Tibial nerve (tissue), 4 donors: ENCODE data around the gene SOX12. TPM values are rescaled to one million over a fixed set of nuclear protein-coding genes. Genes with fewer than 3 reads are reported as not detected.
A peak's percentile ranks its signal among the peaks of the same experiment; 100 is the strongest.

Experiments used
- DNase-seq, 2 donors: peaks; one replicate each; pipeline ENCODE4 v3.0.0-alpha.2; 2019; ENCODE audit warnings: low spot score in 2 of 2
- H3K27ac ChIP-seq, 4 donors: fragments of 200-600 bp; sonication (generic) in 3 of 4; one replicate each; pipeline ENCODE4 v1.5.1; 2017 to 2019; ENCODE audit warnings: mild to moderate bottlenecking in 1 of 4
- H3K27me3 ChIP-seq, 2 donors: fragments of 200-600 bp; sonication (generic) in 1 of 2; one replicate each; pipeline versions ENCODE4 v1.5.1 to v1.6.0; 2017 to 2019
- H3K36me3 ChIP-seq, 3 donors: fragments of 200-600 bp; sonication (generic); one replicate each; pipeline ENCODE4 v1.5.1; 2018 to 2019
- H3K4me1 ChIP-seq, 4 donors: fragments of 200-600 bp; sonication (generic) in 3 of 4; one replicate each; pipeline ENCODE4 v1.5.1; 2017 to 2019
- H3K4me3 ChIP-seq, 4 donors: fragments of 200-600 bp; sonication (generic) in 3 of 4; one replicate each; pipeline ENCODE4 v1.5.1; 2017 to 2019; ENCODE audit warnings: mild to moderate bottlenecking in 1 of 4, moderate library complexity in 1 of 4
- H3K9me3 ChIP-seq, 4 donors: fragments of 200-600 bp; sonication (generic) in 3 of 4; one replicate each; pipeline ENCODE4 v1.5.1; 2017 to 2019
- EP300 ChIP-seq, 2 donors: sonication (generic); formaldehyde crosslinking; IDR thresholded peaks; one replicate each; pipeline ENCODE4 v1.6.1; 2017; ENCODE audit warnings: antibody characterized with exemption in 2 of 2, mild to moderate bottlenecking in 1 of 2
- POLR2A ChIP-seq, 2 donors: fragments of 450-650 bp; IDR thresholded peaks; one replicate each; pipeline ENCODE4 v1.6.1; 2017; ENCODE audit warnings: antibody characterized with exemption in 2 of 2, mild to moderate bottlenecking in 2 of 2, moderate library complexity in 2 of 2
- WGBS, 2 donors: methylation state at CpG; one replicate each; pipeline ENCODE4 v1.1.5; 2018; 5-methylcytosine and 5-hydroxymethylcytosine counted together
- total RNA-seq, 4 donors: library from RNA; depleted of rRNA; stranded (reverse); fragments of >200 nt; gene quantifications; one replicate each; pipeline ENCODE4 v1.1.0, GENCODE V29; 2016
- TF ChIP-seq, protein P1 (sequence below), 5 experiments: fragments of 200-600 bp in 3 of 5; fragments of 450-650 bp in 2 of 5; sonication (generic) in 3 of 5; IDR thresholded peaks; one replicate each; pipeline ENCODE4 v1.5.1; 2016 to 2019; ENCODE audit warnings: antibody characterized with exemption in 5 of 5, mild to moderate bottlenecking in 3 of 5, moderate library complexity in 2 of 5

SOX12 gene
- total RNA-seq, 4 donors from 2014 or later, result 4.6 to 9.8 (median 8.6) TPM

DNA sequence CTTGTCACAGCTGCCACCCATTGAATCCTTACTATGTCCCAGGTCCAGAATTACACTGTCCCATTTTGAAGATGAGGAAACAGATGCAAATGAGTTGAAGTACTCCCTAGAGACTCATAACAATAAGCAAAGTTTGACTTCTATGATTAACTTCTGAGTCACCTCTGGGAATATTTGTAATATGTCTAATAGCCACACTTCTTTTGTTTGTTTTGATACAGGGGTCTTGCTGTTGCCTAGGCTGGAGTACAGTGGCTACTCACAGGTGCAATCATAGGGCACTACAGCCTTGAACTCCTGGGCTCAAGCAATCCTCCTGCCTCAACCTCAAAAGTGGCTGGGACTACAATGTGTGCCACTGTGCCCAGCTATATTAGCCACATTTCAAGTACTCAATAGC, 11.4 kb upstream of the SOX12 start:
- no peaks in the 10 kb centered on the region for H3K9me3 ChIP-seq
- no peak for DNase-seq
- no peak overlapping the region for H3K4me3 ChIP-seq
- H3K4me1 ChIP-seq, result peaks cover 0 to 20% (median 6%) of the 10 kb centered on the region in 4 donors
- no peak overlapping the region for H3K27ac ChIP-seq
- H3K36me3 ChIP-seq, result no peaks in the 10 kb centered on the region
- H3K27me3 ChIP-seq, result no peaks in the 10 kb centered on the region
- no peak for TF ChIP-seq POLR2A (IDR thresholded peaks at IDR 0.05)
- TF ChIP-seq EP300 (IDR thresholded peaks at IDR 0.05), result no peak
- TF ChIP-seq, protein P1, sequence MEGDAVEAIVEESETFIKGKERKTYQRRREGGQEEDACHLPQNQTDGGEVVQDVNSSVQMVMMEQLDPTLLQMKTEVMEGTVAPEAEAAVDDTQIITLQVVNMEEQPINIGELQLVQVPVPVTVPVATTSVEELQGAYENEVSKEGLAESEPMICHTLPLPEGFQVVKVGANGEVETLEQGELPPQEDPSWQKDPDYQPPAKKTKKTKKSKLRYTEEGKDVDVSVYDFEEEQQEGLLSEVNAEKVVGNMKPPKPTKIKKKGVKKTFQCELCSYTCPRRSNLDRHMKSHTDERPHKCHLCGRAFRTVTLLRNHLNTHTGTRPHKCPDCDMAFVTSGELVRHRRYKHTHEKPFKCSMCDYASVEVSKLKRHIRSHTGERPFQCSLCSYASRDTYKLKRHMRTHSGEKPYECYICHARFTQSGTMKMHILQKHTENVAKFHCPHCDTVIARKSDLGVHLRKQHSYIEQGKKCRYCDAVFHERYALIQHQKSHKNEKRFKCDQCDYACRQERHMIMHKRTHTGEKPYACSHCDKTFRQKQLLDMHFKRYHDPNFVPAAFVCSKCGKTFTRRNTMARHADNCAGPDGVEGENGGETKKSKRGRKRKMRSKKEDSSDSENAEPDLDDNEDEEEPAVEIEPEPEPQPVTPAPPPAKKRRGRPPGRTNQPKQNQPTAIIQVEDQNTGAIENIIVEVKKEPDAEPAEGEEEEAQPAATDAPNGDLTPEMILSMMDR (IDR thresholded peaks at IDR 0.05), result no peak

DNA sequence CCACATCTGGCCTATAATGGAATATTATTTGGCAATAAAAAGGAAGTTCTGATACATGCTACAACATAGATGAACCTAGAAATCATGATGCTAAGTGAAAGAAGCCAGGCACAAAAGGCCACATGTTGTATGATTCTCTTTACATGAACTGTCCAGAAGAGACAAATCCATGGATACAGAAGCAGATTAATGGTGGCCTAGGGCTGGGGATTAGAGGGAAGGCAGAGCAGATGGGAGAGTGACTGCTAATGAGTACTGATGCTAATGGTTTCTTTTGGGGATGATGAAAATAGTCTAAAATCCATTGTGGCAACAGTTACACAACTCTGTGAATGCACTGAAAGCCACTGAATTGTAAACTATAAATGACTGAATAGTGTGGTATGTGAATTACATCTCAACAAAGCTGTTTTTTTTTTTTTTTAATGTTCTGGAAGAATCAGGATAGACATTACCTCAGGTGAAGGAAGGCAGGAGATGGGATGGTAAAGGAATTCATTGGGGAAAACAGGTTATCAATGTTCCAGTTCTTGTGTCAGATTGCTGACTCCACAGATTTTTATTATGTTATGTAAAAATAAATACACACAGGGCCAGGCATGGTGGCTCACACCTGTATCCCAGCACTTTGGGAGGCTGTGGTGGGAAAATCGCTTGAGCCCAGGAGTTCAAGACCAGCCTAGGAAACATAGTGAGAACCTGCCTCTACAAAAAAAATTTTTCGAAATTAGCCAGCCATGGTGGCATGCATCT, 8.9 kb upstream of the SOX12 start:
- no peak for DNase-seq
- Histone ChIP-seq H3K27me3 (no peaks in the 10 kb centered on the region), H3K27ac (no peak overlapping the region), H3K36me3 (no peaks in the 10 kb centered on the region), H3K4me1 (no peaks in the 10 kb centered on the region), H3K4me3 (no peak overlapping the region), H3K9me3 (no peaks in the 10 kb centered on the region)
- TF ChIP-seq POLR2A (IDR thresholded peaks at IDR 0.05), result no peak
- TF ChIP-seq EP300 (IDR thresholded peaks at IDR 0.05), result no peak
- TF ChIP-seq, protein P1 (IDR thresholded peaks at IDR 0.05), result no peak
- 93 to 98% methylated on average over 2 of the region's 2 CpGs for WGBS, 2 donors

DNA sequence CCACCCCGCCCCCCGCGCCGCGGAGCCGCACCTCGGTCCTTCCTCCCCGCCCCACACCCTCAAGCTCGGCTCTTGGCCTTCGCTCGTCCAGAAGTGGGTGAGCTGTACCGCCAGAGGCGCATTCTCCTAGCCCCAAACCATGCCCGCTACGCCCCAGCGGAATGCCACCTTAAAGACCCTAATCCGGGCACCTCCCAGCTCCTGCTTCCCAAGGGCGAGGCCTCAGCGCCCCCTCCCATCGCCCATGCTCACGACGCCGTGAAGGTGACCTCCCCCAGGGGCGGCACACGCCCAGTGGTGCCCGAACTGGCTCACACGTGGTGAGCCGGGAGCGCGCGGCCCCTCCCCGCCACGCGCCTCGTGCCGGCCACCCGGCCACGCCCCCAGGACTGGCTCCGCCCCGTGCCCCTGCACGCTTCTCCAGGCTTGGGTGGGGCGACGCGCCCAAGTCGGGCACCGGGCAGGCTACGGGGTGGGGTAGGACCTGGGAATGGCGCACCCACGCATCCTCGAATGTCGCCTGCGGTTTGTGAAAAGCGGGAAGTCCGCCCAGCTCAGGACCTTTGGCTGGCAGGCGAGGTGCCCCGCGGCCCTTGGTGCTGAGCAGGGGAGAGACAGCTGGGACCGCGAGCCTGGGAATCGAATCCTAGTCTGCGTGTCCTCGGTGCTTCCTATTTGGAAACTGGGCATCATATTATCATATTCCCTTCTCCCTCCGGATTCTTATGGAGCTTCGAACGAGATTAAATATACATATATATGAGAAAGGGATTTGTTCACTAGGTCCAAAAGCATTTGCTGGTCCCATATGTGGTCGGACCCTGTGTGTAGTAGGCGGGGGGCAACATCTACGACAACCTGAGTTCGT, 941 bp upstream of the SOX12 start:
- TF ChIP-seq EP300 (IDR thresholded peaks at IDR 0.05), result peak in 1 of 2 donors; percentile 84
- TF ChIP-seq POLR2A (IDR thresholded peaks at IDR 0.05), result peak; percentile 67 to 76
- TF ChIP-seq, protein P1 (IDR thresholded peaks at IDR 0.05), result peak in 4 of 5 experiments; percentile 11 to 67 (median 50)
- peak overlapping the region; percentile 87 to 99 (median 95) for H3K27ac ChIP-seq
- H3K9me3 ChIP-seq, result no peaks in the 10 kb centered on the region
- H3K36me3 ChIP-seq, result no peaks in the 10 kb centered on the region
- H3K4me3 ChIP-seq, result peak overlapping the region; percentile 56 to 93 (median 70)
- peaks cover 0 to 45% (median 6%) of the 10 kb centered on the region in 4 donors for H3K4me1 ChIP-seq
- 0 to 1% methylated on average over 24 to 30 of the region's 69 CpGs for WGBS, 2 donors
- no peaks in the 10 kb centered on the region for H3K27me3 ChIP-seq
- peak; percentile 85 to 86 for DNase-seq

- WGBS, 2 donors, result 0 to 1% methylated on average over 4 to 57 of the region's 103 CpGs
- DNase-seq, result no peak
- H3K27ac ChIP-seq, result peak overlapping the region; percentile 87 to 99 (median 93)
- H3K9me3 ChIP-seq, result no peaks in the 10 kb centered on the region
- no peaks in the 10 kb centered on the region for H3K36me3 ChIP-seq
- peaks cover 0 to 61% (median 13%) of the 10 kb centered on the region in 4 donors for H3K4me1 ChIP-seq
- no peak for TF ChIP-seq POLR2A (IDR thresholded peaks at IDR 0.05)
- H3K4me3 ChIP-seq, result peak overlapping the region; percentile 61 to 93 (median 70)
- no peaks in the 10 kb centered on the region for H3K27me3 ChIP-seq
Measured at GRCh38 chr20:325889-326644, 715 bp downstream of the SOX12 start.

DNA sequence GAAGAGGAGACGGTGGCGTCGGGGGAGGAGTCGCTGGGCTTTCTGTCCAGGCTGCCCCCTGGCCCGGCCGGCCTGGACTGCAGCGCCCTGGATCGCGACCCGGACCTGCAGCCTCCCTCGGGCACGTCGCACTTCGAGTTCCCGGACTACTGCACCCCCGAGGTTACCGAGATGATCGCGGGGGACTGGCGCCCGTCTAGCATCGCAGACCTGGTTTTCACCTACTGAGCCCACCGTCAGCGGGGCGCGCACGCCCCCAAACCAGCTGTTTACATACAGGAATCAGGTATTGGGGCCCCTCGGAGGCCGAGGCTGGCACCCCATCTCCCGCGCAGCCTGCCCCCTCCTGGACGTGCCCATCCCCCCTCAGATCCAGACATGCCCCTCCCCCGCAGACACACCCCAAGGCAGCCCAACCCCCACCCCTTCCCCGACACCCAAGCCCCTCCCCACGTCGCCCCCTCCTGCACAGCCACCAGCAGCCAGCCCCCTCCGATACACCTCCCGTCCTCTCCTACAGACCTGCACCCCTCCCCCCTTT, 1.4 kb downstream of the SOX12 start:
- TF ChIP-seq EP300 (IDR thresholded peaks at IDR 0.05) (no peak), POLR2A (IDR thresholded peaks at IDR 0.05) (no peak)
- TF ChIP-seq, protein P1 (IDR thresholded peaks at IDR 0.05), result no peak
- Histone ChIP-seq H3K27ac (peak overlapping the region; percentile 87 to 99 (median 93)), H3K9me3 (no peaks in the 10 kb centered on the region), H3K27me3 (no peaks in the 10 kb centered on the region), H3K4me1 (peaks cover 0 to 65% (median 13%) of the 10 kb centered on the region in 4 donors), H3K36me3 (no peaks in the 10 kb centered on the region), H3K4me3 (peak overlapping the region; percentile 61 to 93 (median 70))
- WGBS, 2 donors, result 0 to 2% methylated on average over 13 to 36 of the region's 38 CpGs
- DNase-seq, result no peak
